Kidney (tissue), 14 donors: Measurements from ENCODE around the gene KIF6. TPM values are rescaled to one million over a fixed set of nuclear protein-coding genes. Genes with fewer than 3 reads are reported as not detected.

Experiments used
- DNase-seq, 5 donors: peaks; one replicate each; pipeline ENCODE4 v3.0.0-alpha.2; 2013 to 2020
- FAIRE-seq: peaks from 2 replicates; lab custom pipeline; 2012; peaks lifted over from hg19 to GRCh38; lab: Jason Lieb, UNC
- H3K27ac ChIP-seq, 2 donors: one replicate each; pipeline ENCODE4 v1.7.0; 2013; ENCODE audit warnings: low read depth in 2 of 2, low read length in 2 of 2, inconsistent platforms in 1 of 2
- H3K27me3 ChIP-seq: one replicate; pipeline ENCODE4 v1.7.1; 2013; ENCODE audit warnings: low read length, inconsistent platforms; ENCODE audit not compliant: control insufficient read depth, insufficient read depth
- H3K36me3 ChIP-seq, 3 donors: one replicate each; pipeline versions ENCODE4 v1.7.0 to v1.7.1; 2013; ENCODE audit warnings: low read length in 3 of 3, control low read depth in 1 of 3, inconsistent platforms in 1 of 3; ENCODE audit not compliant: insufficient read depth in 3 of 3, control insufficient read depth in 2 of 3
- H3K4me1 ChIP-seq, 3 donors: one replicate each; pipeline versions ENCODE4 v1.7.0 to v1.7.1; 2013; ENCODE audit warnings: low read length in 3 of 3, inconsistent platforms in 1 of 3, low read depth in 1 of 3; ENCODE audit not compliant: control insufficient read depth in 2 of 3, insufficient read depth in 2 of 3
- H3K4me3 ChIP-seq, 3 donors: one replicate each; pipeline versions ENCODE4 v1.7.0 to v1.8.1; 2013; ENCODE audit warnings: low read length in 3 of 3, control low read depth in 1 of 3, inconsistent platforms in 1 of 3
- H3K9ac ChIP-seq, 3 donors: one replicate each; pipeline versions ENCODE4 v1.7.0 to v1.7.1; 2013; ENCODE audit warnings: low read length in 3 of 3, control low read depth in 1 of 3, inconsistent platforms in 1 of 3
- H3K9me3 ChIP-seq, 3 donors: one replicate each; pipeline versions ENCODE4 v1.7.0 to v1.7.1; 2013; ENCODE audit warnings: low read length in 3 of 3, control low read depth in 1 of 3, inconsistent platforms in 1 of 3; ENCODE audit not compliant: control insufficient read depth in 2 of 3, insufficient read depth in 1 of 3
- intact Hi-C: fragments of 100-400 bp; cut with DNase I; formaldehyde crosslinking; loops from one replicate; pipeline ENCODE4 v1.11.1; 2022
- polyA plus RNA-seq: library from polyadenylated mRNA; stranded (reverse); fragments of 350-450 nt; fragmentation: Illumina TruSeq; extraction: RNeasy Lipid Tissue Mini Kit (QIAGEN cat#74804); gene quantifications from one replicate; pipeline ENCODE4 v1.2.3, GENCODE V29; 2014; ENCODE audit warnings: low read depth, low replicate concordance; ENCODE audit not compliant: insufficient read depth
- total RNA-seq: library from RNA; stranded (reverse); fragmentation: NEBNext Ultra II Directional; extraction: Animal tissue kit (Norgen Biotek cat#: 25700); gene quantifications from one replicate; pipeline ENCODE4 v1.2.1, GENCODE V29; 2021
- TF ChIP-seq, protein P1 (sequence below): IDR thresholded peaks from 3 replicates; pipeline ENCODE4 v1.5.1; 2012; ENCODE audit warnings: mild to moderate bottlenecking, moderate library complexity, borderline replicate concordance; ENCODE audit not compliant: insufficient read depth; ENCODE audit errors: extremely low read depth
- donor health status: control.
- donor health status: control.
- donor health status: control.
- donor health status: control.
- donor health status: control.
- donor health status: DM: yes; HTN: yes; CAD: no.
- donor health status: Normal renal cell carcinoma (clear cell type).

The KIF6 gene
- total and polyA plus RNA-seq, 2 donors from 2014 or later: 1.7 to 2.9 TPM

DNA sequence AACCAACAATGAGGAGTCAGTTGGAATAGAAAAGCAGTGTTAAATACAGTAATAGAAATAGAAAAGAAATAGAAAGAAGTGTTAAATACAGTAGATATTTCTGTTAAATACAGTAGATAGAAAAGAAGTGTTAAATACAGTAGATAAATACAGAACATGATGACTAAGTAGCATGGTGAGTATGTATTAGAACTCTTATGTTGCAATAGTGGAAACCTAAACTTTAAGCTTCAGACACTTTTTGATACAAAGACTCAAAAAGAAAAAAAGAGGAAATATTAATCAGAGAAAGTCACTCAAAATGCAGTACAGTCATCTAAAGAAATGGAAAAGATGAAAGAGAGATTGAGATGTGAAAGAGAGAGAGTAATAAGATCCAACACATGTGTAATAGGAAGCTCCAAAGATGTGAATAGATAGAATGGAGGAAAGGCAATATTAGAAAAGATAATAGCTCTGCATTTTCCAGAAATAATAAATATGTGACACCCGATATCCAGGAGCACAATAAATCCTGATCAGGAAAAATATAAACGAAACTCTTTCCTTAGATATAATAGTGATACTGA, 271.2 kb downstream of the KIF6 start:
- Histone ChIP-seq H3K36me3 (no peaks in the 10 kb centered on the region), H3K27me3 (no peaks in the 10 kb centered on the region), H3K27ac (no peak overlapping the region), H3K9ac (no peak overlapping the region), H3K4me3 (no peak overlapping the region), H3K4me1 (no peaks in the 10 kb centered on the region), H3K9me3 (peaks cover 0 to 2% (median 0%) of the 10 kb centered on the region in 3 donors)
- intact Hi-C loops: no loop called here
- no peak for DNase-seq
- TF ChIP-seq, protein P1, sequence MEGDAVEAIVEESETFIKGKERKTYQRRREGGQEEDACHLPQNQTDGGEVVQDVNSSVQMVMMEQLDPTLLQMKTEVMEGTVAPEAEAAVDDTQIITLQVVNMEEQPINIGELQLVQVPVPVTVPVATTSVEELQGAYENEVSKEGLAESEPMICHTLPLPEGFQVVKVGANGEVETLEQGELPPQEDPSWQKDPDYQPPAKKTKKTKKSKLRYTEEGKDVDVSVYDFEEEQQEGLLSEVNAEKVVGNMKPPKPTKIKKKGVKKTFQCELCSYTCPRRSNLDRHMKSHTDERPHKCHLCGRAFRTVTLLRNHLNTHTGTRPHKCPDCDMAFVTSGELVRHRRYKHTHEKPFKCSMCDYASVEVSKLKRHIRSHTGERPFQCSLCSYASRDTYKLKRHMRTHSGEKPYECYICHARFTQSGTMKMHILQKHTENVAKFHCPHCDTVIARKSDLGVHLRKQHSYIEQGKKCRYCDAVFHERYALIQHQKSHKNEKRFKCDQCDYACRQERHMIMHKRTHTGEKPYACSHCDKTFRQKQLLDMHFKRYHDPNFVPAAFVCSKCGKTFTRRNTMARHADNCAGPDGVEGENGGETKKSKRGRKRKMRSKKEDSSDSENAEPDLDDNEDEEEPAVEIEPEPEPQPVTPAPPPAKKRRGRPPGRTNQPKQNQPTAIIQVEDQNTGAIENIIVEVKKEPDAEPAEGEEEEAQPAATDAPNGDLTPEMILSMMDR: no peak
- no peak for FAIRE-seq

DNA sequence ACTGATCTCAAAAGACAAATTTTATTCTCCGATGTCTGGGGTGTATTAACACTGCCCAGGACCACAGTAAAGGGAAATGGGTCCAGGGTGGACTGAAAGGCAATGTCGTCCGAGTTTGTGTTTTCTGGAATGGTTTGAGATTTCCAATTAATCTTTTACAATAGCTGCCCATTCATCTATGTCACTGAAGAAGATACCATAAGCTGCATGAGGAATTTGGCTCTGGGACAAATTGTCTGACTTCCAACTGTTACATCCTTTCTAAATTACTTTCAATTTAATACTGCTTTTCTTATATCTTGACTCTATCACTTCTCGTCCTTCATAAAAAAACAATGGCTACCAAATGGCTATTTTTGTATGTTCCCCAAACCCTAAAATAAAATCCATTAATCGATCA, 272.0 kb downstream of the KIF6 start:
- Histone ChIP-seq H3K4me3 (no peak overlapping the region), H3K9me3 (peaks cover 0 to 2% (median 0%) of the 10 kb centered on the region in 3 donors), H3K27me3 (no peaks in the 10 kb centered on the region), H3K27ac (no peak overlapping the region), H3K4me1 (no peaks in the 10 kb centered on the region), H3K36me3 (no peaks in the 10 kb centered on the region), H3K9ac (no peak overlapping the region)
- no peak for FAIRE-seq
- TF ChIP-seq, protein P1: no peak
- intact Hi-C loops: no loop called here
- no peak for DNase-seq

DNA sequence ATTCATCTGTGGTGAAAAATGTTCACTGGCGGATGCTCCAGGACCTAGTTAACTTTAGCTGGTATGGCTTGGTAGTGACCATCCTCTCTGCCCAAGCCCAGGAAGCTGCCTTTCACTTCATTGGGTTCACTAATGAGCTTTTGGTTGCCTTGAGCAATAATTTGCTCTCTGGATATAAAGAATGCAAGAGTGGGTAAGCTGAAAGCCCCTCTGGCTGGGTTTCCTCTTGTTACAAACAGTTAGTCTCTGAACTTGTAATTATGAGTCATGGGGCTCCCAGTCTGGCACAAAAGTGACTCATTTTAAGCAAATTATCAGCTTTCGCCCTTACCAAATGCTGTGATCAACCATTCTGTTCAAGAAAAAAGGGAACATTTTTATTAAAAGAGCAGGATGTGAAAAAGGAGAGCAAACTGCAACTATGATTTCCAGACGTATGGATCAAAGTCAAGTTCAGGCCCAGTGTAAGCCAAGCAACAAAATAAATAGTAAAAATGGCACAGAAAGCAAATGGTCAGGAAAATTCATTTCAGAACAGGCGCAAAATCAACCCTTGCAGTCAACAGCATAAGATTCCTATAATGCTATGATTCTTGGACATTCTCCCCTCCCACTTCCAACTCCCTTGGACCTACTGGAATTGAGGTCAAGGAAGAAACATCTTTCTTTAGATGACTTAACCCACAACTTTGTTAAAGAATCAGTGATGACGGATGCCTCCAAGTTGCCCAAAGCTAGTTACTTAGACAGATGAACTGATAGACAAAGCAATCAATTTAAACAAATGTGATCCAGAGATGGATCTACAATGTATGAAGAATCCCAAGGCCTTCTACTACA, 272.7 kb downstream of the KIF6 start:
- TF ChIP-seq, protein P1: no peak
- no peak for DNase-seq
- H3K36me3 ChIP-seq: no peaks in the 10 kb centered on the region
- H3K27ac ChIP-seq: no peak overlapping the region
- H3K27me3 ChIP-seq: no peaks in the 10 kb centered on the region
- peaks cover 0 to 2% (median 0%) of the 10 kb centered on the region in 3 donors for H3K9me3 ChIP-seq
- intact Hi-C loops: no loop called here
- no peak for FAIRE-seq
- H3K4me1 ChIP-seq: no peaks in the 10 kb centered on the region
- no peak overlapping the region for H3K9ac ChIP-seq
- no peak overlapping the region for H3K4me3 ChIP-seq
